HepG2 (cell line): ENCODE data around the gene ATXN2. TPM values are rescaled to one million over a fixed set of nuclear protein-coding genes. Genes with fewer than 3 reads are reported as not detected.

ENCODE experiments used
- ASH2L ChIP-seq: fragments of 300-600, 200-600 bp; sonication (generic); IDR thresholded peaks from 2 replicates; pipeline ENCODE4 v1.7.0; 2017; ENCODE audit warnings: low read depth, mild to moderate bottlenecking, moderate library complexity, mixed read lengths, low read length; ENCODE audit not compliant: insufficient read length
- BRCA1 ChIP-seq: sonication (generic); formaldehyde crosslinking; IDR thresholded peaks from 2 replicates; pipeline ENCODE4 v1.4.0; 2020; ENCODE audit warnings: missing genetic modification reagents
- CAMTA2 ChIP-seq: sonication (generic); formaldehyde crosslinking; IDR thresholded peaks from 2 replicates; pipeline ENCODE4 v1.4.0; 2020; ENCODE audit warnings: mild to moderate bottlenecking, missing genetic modification reagents, borderline replicate concordance
- CBX1 ChIP-seq: IDR thresholded peaks from one replicate; pipeline ENCODE4 v1.6.1; 2016; ENCODE audit warnings: antibody characterized with exemption, low read depth
- FOXA1 ChIP-seq, 2 experiments: fragments of 450-650 bp in 1 of 2; sonication (generic) in 1 of 2; formaldehyde crosslinking in 1 of 2; IDR thresholded peaks; 2 replicates each; pipeline versions ENCODE4 v1.4.0 to v1.6.1; 2016 to 2020; ENCODE audit warnings: missing genetic modification reagents in 1 of 2
- FOXP1 ChIP-seq, 2 experiments: fragments of 450-650 bp in 1 of 2; IDR thresholded peaks; 2 replicates each; pipeline ENCODE4 v1.6.1; 2017 to 2018; ENCODE audit warnings: antibody characterized with exemption in 1 of 2
- MED13 ChIP-seq: sonication (generic); formaldehyde crosslinking; IDR thresholded peaks from 2 replicates; pipeline ENCODE4 v1.5.0; 2020; ENCODE audit warnings: missing genetic modification reagents
- NFYC ChIP-seq: IDR thresholded peaks from 2 replicates; pipeline ENCODE4 v1.6.1; 2016; ENCODE audit warnings: missing genetic modification reagents, missing compliant biosample characterization
- POGZ ChIP-seq: sonication (generic); formaldehyde crosslinking; IDR thresholded peaks from 2 replicates; pipeline ENCODE4 v1.4.0; 2020; ENCODE audit warnings: mild to moderate bottlenecking, missing genetic modification reagents
- PPARG ChIP-seq: conservative IDR thresholded peaks from 2 replicates; pipeline ENCODE4 v1.6.1; 2016; ENCODE audit warnings: missing biosample characterization, missing genetic modification reagents
- RFX3 ChIP-seq: IDR thresholded peaks from 2 replicates; pipeline ENCODE4 v1.6.1; 2016; ENCODE audit warnings: missing biosample characterization, missing genetic modification reagents
- SMAD1 ChIP-seq: sonication (generic); formaldehyde crosslinking; IDR thresholded peaks from 2 replicates; pipeline ENCODE4 v1.4.0; 2020; ENCODE audit warnings: missing genetic modification reagents, low read depth, mild to moderate bottlenecking, borderline replicate concordance
- SOX13 ChIP-seq, 3 experiments: fragments of 450-650 bp in 1 of 3; sonication (generic) in 1 of 3; formaldehyde crosslinking in 1 of 3; IDR thresholded peaks in 2 of 3; conservative IDR thresholded peaks in 1 of 3; 2 replicates each; pipeline versions ENCODE4 v1.5.0 to v1.6.1; 2016 to 2020; ENCODE audit warnings: antibody characterized with exemption in 1 of 3, mild to moderate bottlenecking in 1 of 3, missing compliant biosample characterization in 1 of 3, missing genetic modification reagents in 1 of 3, moderate library complexity in 1 of 3
- SOX6 ChIP-seq, 2 experiments: fragments of 450-650 bp in 1 of 2; sonication (generic) in 1 of 2; formaldehyde crosslinking in 1 of 2; IDR thresholded peaks; 2 replicates each; pipeline versions ENCODE4 v1.4.0 to v1.6.1; 2017 to 2020; ENCODE audit warnings: antibody characterized with exemption in 1 of 2, mild to moderate bottlenecking in 1 of 2, missing genetic modification reagents in 1 of 2
- SRSF9 ChIP-seq: fragments of 200-400 bp; formaldehyde crosslinking; IDR thresholded peaks from 2 replicates; pipeline ENCODE4 v1.6.1; 2018; ENCODE audit warnings: borderline replicate concordance, mild to moderate bottlenecking, low read depth, low read length; ENCODE audit not compliant: insufficient read depth, poor library complexity, severe bottlenecking
- THRA ChIP-seq: sonication (generic); formaldehyde crosslinking; IDR thresholded peaks from 2 replicates; pipeline ENCODE4 v1.4.0; 2020; ENCODE audit warnings: missing genetic modification reagents, borderline replicate concordance
- ZBTB43 ChIP-seq: sonication (generic); formaldehyde crosslinking; conservative IDR thresholded peaks from 2 replicates; pipeline ENCODE4 v1.4.0; 2020; ENCODE audit warnings: missing genetic modification reagents
- ZFP1 ChIP-seq: IDR thresholded peaks from 2 replicates; pipeline ENCODE4 v1.6.1; 2016
- ZNF282 ChIP-seq: fragments of 450-650 bp; IDR thresholded peaks from 2 replicates; pipeline ENCODE4 v1.6.1; 2018; ENCODE audit not compliant: partially characterized antibody
- ZNF317 ChIP-seq: sonication (generic); formaldehyde crosslinking; IDR thresholded peaks from 2 replicates; pipeline ENCODE4 v1.5.0; 2020; ENCODE audit warnings: mild to moderate bottlenecking, missing genetic modification reagents
- ZNF367 ChIP-seq: sonication (generic); formaldehyde crosslinking; IDR thresholded peaks from 2 replicates; pipeline ENCODE4 v1.4.0; 2020; ENCODE audit warnings: missing genetic modification reagents, borderline replicate concordance
- ZNF792 ChIP-seq: IDR thresholded peaks from 2 replicates; pipeline ENCODE4 v1.6.1; 2016
- ZNF841 ChIP-seq: sonication (generic); formaldehyde crosslinking; IDR thresholded peaks from 2 replicates; pipeline ENCODE4 v1.8.1; 2023; ENCODE audit warnings: missing genetic modification reagents, borderline replicate concordance
- polyA plus RNA-seq, 8 experiments: library from polyadenylated mRNA; depleted of rRNA in 3 of 8; stranded (reverse) in 7 of 8; unstranded in 1 of 8; fragments of >200 nt; fragmentation: Illumina TruSeq in 4 of 8; extraction: Trizol in 4 of 8; gene quantifications; 2 replicates each; pipeline versions ENCODE4 v1.2.1 to v1.2.3, GENCODE V29; 2011 to 2016; ENCODE audit warnings: low read depth in 4 of 8, missing spikeins in 1 of 8, mixed read lengths in 1 of 8; ENCODE audit not compliant: insufficient read depth in 1 of 8
- total RNA-seq, 5 experiments: library from RNA; depleted of rRNA; stranded (reverse); fragments of >200 nt; fragmentation: Illumina TruSeq; extraction: Trizol; gene quantifications; 2 replicates each; pipeline ENCODE4 v1.2.3, GENCODE V29; 2016; ENCODE audit warnings: low read depth in 1 of 5
- TF ChIP-seq, protein P1 (sequence below): sonication (generic); formaldehyde crosslinking; IDR thresholded peaks from 2 replicates; pipeline ENCODE4 v1.8.0; 2022; ENCODE audit warnings: low read depth, missing genetic modification reagents
- TF ChIP-seq, protein P2 (sequence below): sonication (generic); formaldehyde crosslinking; IDR thresholded peaks from 2 replicates; pipeline ENCODE4 v1.8.0; 2022; ENCODE audit warnings: missing genetic modification reagents, mild to moderate bottlenecking, borderline replicate concordance

The ATXN2 gene
- total and polyA plus RNA-seq, 2 of the 13 experiments (the other 11 are each of a cell fraction or from before 2014, with no cell fraction given): 18.1 to 27.1 TPM

- TF ChIP-seq, protein P1, sequence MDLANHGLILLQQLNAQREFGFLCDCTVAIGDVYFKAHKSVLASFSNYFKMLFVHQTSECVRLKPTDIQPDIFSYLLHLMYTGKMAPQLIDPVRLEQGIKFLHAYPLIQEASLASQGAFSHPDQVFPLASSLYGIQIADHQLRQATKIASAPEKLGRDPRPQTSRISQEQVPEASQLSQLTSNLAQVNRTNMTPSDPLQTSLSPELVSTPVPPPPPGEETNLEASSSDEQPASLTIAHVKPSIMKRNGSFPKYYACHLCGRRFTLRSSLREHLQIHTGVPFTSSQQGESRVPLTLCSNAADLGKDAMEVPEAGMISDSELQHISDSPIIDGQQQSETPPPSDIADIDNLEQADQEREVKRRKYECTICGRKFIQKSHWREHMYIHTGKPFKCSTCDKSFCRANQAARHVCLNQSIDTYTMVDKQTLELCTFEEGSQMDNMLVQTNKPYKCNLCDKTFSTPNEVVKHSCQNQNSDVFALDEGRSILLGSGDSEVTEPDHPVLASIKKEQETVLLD (CRISPR knock-in tag): no peak
- TF ChIP-seq PPARG: 0 out of 2 replicates have a peak, but pooled peaks have one; percentile 27
- no peak for TF ChIP-seq SOX6 (IDR thresholded peaks at IDR 0.05)
- peak; percentile 63 for TF ChIP-seq SOX6 (CRISPR knock-in tag; IDR thresholded peaks at IDR 0.05)
- no peak for TF ChIP-seq CBX1
- no peak for TF ChIP-seq CAMTA2 (CRISPR knock-in tag)
- TF ChIP-seq ZNF841 (CRISPR knock-in tag): no peak
- TF ChIP-seq ASH2L: peak; percentile 11
- no peak for TF ChIP-seq ZBTB43 (CRISPR knock-in tag)
- no peak for TF ChIP-seq SMAD1 (CRISPR knock-in tag)
- TF ChIP-seq SOX13 (IDR thresholded peaks at IDR 0.05): no peak
- peak in 1 of 2 experiments; percentile 76; a peak in 2 of 4 replicates for TF ChIP-seq SOX13 (CRISPR knock-in tag; conservative IDR thresholded peaks at IDR 0.05 in 1 of 2, IDR thresholded peaks at IDR 0.05 in 1 of 2)
- TF ChIP-seq, protein P2, sequence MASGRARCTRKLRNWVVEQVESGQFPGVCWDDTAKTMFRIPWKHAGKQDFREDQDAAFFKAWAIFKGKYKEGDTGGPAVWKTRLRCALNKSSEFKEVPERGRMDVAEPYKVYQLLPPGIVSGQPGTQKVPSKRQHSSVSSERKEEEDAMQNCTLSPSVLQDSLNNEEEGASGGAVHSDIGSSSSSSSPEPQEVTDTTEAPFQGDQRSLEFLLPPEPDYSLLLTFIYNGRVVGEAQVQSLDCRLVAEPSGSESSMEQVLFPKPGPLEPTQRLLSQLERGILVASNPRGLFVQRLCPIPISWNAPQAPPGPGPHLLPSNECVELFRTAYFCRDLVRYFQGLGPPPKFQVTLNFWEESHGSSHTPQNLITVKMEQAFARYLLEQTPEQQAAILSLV (CRISPR knock-in tag): no peak
- 0 out of 2 replicates have a peak, but pooled peaks have one; percentile 23 for TF ChIP-seq ZFP1
- TF ChIP-seq BRCA1: 0 out of 2 replicates have a peak, but pooled peaks have one; percentile 29
- no peak for TF ChIP-seq ZNF317 (CRISPR knock-in tag)
- no peak for TF ChIP-seq ZNF792 (CRISPR knock-in tag)
- TF ChIP-seq FOXA1 (IDR thresholded peaks at IDR 0.05): no peak
- no peak for TF ChIP-seq FOXA1 (CRISPR knock-in tag; IDR thresholded peaks at IDR 0.05)
- no peak for TF ChIP-seq ZNF282
- no peak for TF ChIP-seq SRSF9
- no peak for TF ChIP-seq FOXP1 (IDR thresholded peaks at IDR 0.05)
- TF ChIP-seq FOXP1 (CRISPR knock-in tag; IDR thresholded peaks at IDR 0.05): no peak
- TF ChIP-seq THRA (CRISPR knock-in tag): peak; percentile 14; the same call in 1 of the 2 replicates
- no peak for TF ChIP-seq MED13 (CRISPR knock-in tag)
- no peak for TF ChIP-seq POGZ (CRISPR knock-in tag)
- TF ChIP-seq NFYC (CRISPR knock-in tag): no peak
- TF ChIP-seq RFX3 (CRISPR knock-in tag): no peak
- TF ChIP-seq ZNF367 (CRISPR knock-in tag): no peak
These were observed 1.1 kb upstream of the ATXN2 start (continued) for GRCh38 chr12:111600205-111600642.
